Right atrium auricular region (tissue), 2 donors: Measurements from ENCODE around the gene PTPRD. TPM values are rescaled to one million over a fixed set of nuclear protein-coding genes. Genes with fewer than 3 reads are reported as not detected.

Experiments
- DNase-seq: peaks from one replicate; pipeline ENCODE4 v3.0.0-alpha.2; 2019; ENCODE audit warnings: low spot score
- H3K27ac ChIP-seq, 2 donors: fragments of 200-600 bp; sonication (generic); 1 replicate in 1 of 2; 2 replicates in 1 of 2; pipeline ENCODE4 v1.5.1; 2016 to 2019
- H3K27me3 ChIP-seq, 2 donors: fragments of 200-600 bp; sonication (generic); one replicate each; pipeline versions ENCODE4 v1.5.1 to v1.6.0; 2017 to 2019
- H3K36me3 ChIP-seq: fragments of 200-600 bp; sonication (generic); one replicate; pipeline ENCODE4 v1.5.1; 2016
- H3K4me1 ChIP-seq, 2 donors: fragments of 200-600 bp; sonication (generic); one replicate each; pipeline versions ENCODE4 v1.5.1 to v1.6.0; 2017 to 2019
- H3K4me3 ChIP-seq, 2 donors: fragments of 200-600 bp; sonication (generic); 1 replicate in 1 of 2; 2 replicates in 1 of 2; pipeline ENCODE4 v1.5.1; 2017 to 2019; ENCODE audit warnings: mild to moderate bottlenecking in 1 of 2, moderate library complexity in 1 of 2
- H3K9me3 ChIP-seq, 2 donors: fragments of 200-600 bp; sonication (generic); one replicate each; pipeline ENCODE4 v1.5.1; 2019
- total RNA-seq, 2 donors: library from RNA; depleted of rRNA; stranded (reverse); fragments of >200 nt; gene quantifications; one replicate each; pipeline ENCODE4 v1.1.0, GENCODE V29; 2016
- TF ChIP-seq, protein P1 (sequence below), 2 donors: fragments of 200-600 bp; sonication (generic); IDR thresholded peaks; one replicate each; pipeline ENCODE4 v1.5.1; 2019; ENCODE audit warnings: antibody characterized with exemption in 2 of 2

The PTPRD gene
- total RNA-seq, 2 donors from 2014 or later: 5.5 to 6.6 TPM

DNA sequence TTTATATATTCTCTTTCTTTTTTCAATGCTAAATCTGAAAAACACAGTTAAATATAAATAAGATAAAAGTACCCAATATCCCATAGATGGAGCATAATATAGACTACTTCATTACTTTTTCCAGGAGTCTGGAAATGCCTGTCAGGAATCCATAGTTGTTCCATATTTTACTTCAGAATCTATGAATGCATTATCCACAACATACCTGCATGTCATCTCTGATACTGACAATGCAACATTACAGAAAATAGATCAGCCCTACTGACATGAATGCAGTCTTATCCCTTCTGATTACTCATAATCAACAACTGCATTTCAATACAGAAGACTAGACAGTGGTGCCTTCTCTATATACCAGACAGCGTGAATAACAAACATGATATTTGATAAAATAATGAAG is 517.6 kb downstream of the PTPRD start:
- Histone ChIP-seq H3K4me3 (no peak overlapping the region), H3K4me1 (no peaks in the 10 kb centered on the region), H3K9me3 (no peaks in the 10 kb centered on the region), H3K36me3 (no peaks in the 10 kb centered on the region), H3K27ac (no peak overlapping the region), H3K27me3 (no peaks in the 10 kb centered on the region)
- TF ChIP-seq, protein P1, sequence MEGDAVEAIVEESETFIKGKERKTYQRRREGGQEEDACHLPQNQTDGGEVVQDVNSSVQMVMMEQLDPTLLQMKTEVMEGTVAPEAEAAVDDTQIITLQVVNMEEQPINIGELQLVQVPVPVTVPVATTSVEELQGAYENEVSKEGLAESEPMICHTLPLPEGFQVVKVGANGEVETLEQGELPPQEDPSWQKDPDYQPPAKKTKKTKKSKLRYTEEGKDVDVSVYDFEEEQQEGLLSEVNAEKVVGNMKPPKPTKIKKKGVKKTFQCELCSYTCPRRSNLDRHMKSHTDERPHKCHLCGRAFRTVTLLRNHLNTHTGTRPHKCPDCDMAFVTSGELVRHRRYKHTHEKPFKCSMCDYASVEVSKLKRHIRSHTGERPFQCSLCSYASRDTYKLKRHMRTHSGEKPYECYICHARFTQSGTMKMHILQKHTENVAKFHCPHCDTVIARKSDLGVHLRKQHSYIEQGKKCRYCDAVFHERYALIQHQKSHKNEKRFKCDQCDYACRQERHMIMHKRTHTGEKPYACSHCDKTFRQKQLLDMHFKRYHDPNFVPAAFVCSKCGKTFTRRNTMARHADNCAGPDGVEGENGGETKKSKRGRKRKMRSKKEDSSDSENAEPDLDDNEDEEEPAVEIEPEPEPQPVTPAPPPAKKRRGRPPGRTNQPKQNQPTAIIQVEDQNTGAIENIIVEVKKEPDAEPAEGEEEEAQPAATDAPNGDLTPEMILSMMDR (IDR thresholded peaks at IDR 0.05): no peak
- no peak for DNase-seq

DNA sequence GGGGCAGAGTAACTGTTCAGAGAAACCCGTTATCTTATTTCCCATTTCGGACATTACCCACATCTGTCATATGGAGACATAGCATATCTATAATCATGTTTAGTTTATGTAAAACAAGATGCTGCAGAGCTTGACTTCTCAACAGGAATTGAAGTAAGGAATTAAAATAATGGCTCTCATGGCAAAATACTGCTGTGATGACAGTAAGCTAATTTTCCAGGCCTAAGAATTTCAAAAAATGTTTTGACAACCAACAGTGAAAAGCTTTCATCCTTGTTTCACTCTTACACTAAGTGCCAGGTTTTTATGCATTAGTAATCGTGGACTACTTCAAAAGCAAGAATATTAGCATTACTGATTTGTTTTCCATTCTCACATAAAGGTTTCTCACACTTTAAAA is 518.2 kb downstream of the PTPRD start:
- H3K9me3 ChIP-seq: no peaks in the 10 kb centered on the region
- H3K27ac ChIP-seq: no peak overlapping the region
- H3K4me1 ChIP-seq: no peaks in the 10 kb centered on the region
- no peaks in the 10 kb centered on the region for H3K27me3 ChIP-seq
- TF ChIP-seq, protein P1 (IDR thresholded peaks at IDR 0.05): no peak
- H3K36me3 ChIP-seq: no peaks in the 10 kb centered on the region
- H3K4me3 ChIP-seq: no peak overlapping the region
- no peak for DNase-seq

- H3K27ac ChIP-seq: no peak overlapping the region
- H3K27me3 ChIP-seq: no peaks in the 10 kb centered on the region
- no peak overlapping the region for H3K4me3 ChIP-seq
- no peaks in the 10 kb centered on the region for H3K4me1 ChIP-seq
- no peaks in the 10 kb centered on the region for H3K36me3 ChIP-seq
- H3K9me3 ChIP-seq: no peaks in the 10 kb centered on the region
- TF ChIP-seq, protein P1 (IDR thresholded peaks at IDR 0.05): no peak
- DNase-seq: no peak
These were observed 532.8 kb downstream of the PTPRD start for GRCh38 chr9:10080012-10080411.

- Histone ChIP-seq H3K4me1 (no peaks in the 10 kb centered on the region), H3K4me3 (no peak overlapping the region), H3K27ac (no peak overlapping the region), H3K36me3 (no peaks in the 10 kb centered on the region), H3K27me3 (no peaks in the 10 kb centered on the region), H3K9me3 (no peaks in the 10 kb centered on the region)
- TF ChIP-seq, protein P1 (IDR thresholded peaks at IDR 0.05): no peak
- DNase-seq: no peak
These were observed 533.4 kb downstream of the PTPRD start for GRCh38 chr9:10079284-10079964.

DNA sequence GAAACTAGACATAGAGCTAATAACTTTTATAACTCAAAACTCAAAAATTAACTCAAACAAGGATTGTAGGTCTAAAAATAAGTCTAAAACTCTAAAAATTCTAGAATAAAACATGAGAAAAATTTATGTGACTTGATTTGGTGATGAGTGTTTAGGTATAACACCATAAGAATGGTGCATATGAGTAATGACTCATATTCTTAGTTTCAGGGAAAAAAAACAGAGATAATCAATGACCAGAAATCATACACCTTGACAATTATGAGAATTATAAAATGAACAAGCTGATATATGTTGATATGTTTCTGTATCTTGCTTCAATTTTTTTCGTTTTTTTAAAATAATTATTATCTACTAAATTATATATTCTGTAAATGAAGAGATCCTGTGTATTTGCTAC is 541.2 kb downstream of the PTPRD start:
- Histone ChIP-seq H3K27ac (no peak overlapping the region), H3K36me3 (no peaks in the 10 kb centered on the region), H3K4me1 (no peaks in the 10 kb centered on the region), H3K27me3 (no peaks in the 10 kb centered on the region), H3K9me3 (no peaks in the 10 kb centered on the region), H3K4me3 (no peak overlapping the region)
- DNase-seq: no peak
- TF ChIP-seq, protein P1 (IDR thresholded peaks at IDR 0.05): no peak
